Stimulated activated CD4-positive, alpha-beta T cell treated with anti-CD3 and anti-CD28 coated beads, Interleukin-2, amount 100 ng/mL, for 48 hours (primary cell): ENCODE measurements around the gene MUC4.

Source experiments
- DNase-seq, 2 donors: peaks; one replicate each; pipeline ENCODE4 v3.0.0-alpha.2; 2020

Gene MUC4

GRCh38 chr3:195811756-195812155, at the start of gene MUC4:
Gene MUC4, minus strand, starts transcription at chr3:195811929. Its CDS starts 112 bp downstream, at chr3:195811817.
- DNase-seq: no peak

- DNase-seq: no peak
Measured at GRCh38 chr3:195860456-195860855, 48.7 kb upstream of the MUC4 start.

- DNase-seq: no peak
Measured at GRCh38 chr3:195859846-195860411, 48.2 kb upstream of the MUC4 start.

GRCh38 chr3:195859061-195859845, 47.5 kb upstream of the MUC4 start:
- DNase-seq: peak; percentile 83 to 87

GRCh38 chr3:195856410-195857084, 44.8 kb upstream of the MUC4 start:
- DNase-seq: no peak

GRCh38 chr3:195855471-195856409, 44.0 kb upstream of the MUC4 start:
- DNase-seq: no peak

GRCh38 chr3:195854628-195855294, 43.0 kb upstream of the MUC4 start:
- no peak for DNase-seq

- no peak for DNase-seq
Measured at GRCh38 chr3:195853996-195854395, 42.3 kb upstream of the MUC4 start.

- no peak for DNase-seq
Measured at GRCh38 chr3:195853036-195853435, 41.3 kb upstream of the MUC4 start.

GRCh38 chr3:195850857-195851543, 39.3 kb upstream of the MUC4 start:
- peak; percentile 86 to 87 for DNase-seq

- DNase-seq: no peak
Measured at GRCh38 chr3:195849322-195850074, 37.8 kb upstream of the MUC4 start.

- DNase-seq: no peak
Measured at GRCh38 chr3:195847055-195847950, 35.6 kb upstream of the MUC4 start.

- no peak for DNase-seq
Measured at GRCh38 chr3:195845483-195845882, 33.8 kb upstream of the MUC4 start.

GRCh38 chr3:195844671-195845218, 33.0 kb upstream of the MUC4 start:
- no peak for DNase-seq

GRCh38 chr3:195839260-195840010, 27.7 kb upstream of the MUC4 start:
- no peak for DNase-seq

GRCh38 chr3:195838714-195839113, 27.0 kb upstream of the MUC4 start:
- DNase-seq: no peak

- no peak for DNase-seq
Measured at GRCh38 chr3:195836476-195837135, 24.9 kb upstream of the MUC4 start.

- DNase-seq: no peak
Measured at GRCh38 chr3:195835791-195836190, 24.1 kb upstream of the MUC4 start.
